ENCODE measurements around the gene SLC35F3. TPM values are rescaled to one million over a fixed set of nuclear protein-coding genes. Genes with fewer than 3 reads are reported as not detected.

SLC35F3 gene
- total RNA-seq, 1 donor from 2014 or later = not detected

GRCh38 chr1:234094172-234094571 lies 189.7 kb downstream of the SLC35F3 start:
- no peak for TF ChIP-seq CTCF (IDR thresholded peaks at IDR 0.05; ENCODE audit: borderline replicate concordance)
- H3K27ac ChIP-seq (replicated peaks) = peak overlapping the region; percentile 14
- intact Hi-C loops (cut with micrococcal nuclease) = no loop called here

GRCh38 chr1:234096161-234096770 lies 191.8 kb downstream of the SLC35F3 start:
- no peaks in the 10 kb centered on the region for H3K9me3 ChIP-seq (replicated peaks)
- DNase-seq = no peak
- no peaks in the 10 kb centered on the region for H3K36me3 ChIP-seq
- TF ChIP-seq CTCF (IDR thresholded peaks at IDR 0.05; ENCODE audit: borderline replicate concordance) = no peak
- H3K4me1 ChIP-seq = peaks cover 6% of the 10 kb centered on the region
- no peak overlapping the region for H3K4me3 ChIP-seq
- no peak overlapping the region for H3K27ac ChIP-seq (replicated peaks)
- H3K27me3 ChIP-seq (ENCODE audit: low read depth) = peaks cover 51% of the 10 kb centered on the region
- intact Hi-C loops (cut with micrococcal nuclease) = no loop called here

More at GRCh38 chr1:234094172-234094571, 189.7 kb downstream of the SLC35F3 start:
- no peaks in the 10 kb centered on the region for H3K36me3 ChIP-seq
- DNase-seq = no peak
- H3K4me3 ChIP-seq = no peak overlapping the region
- H3K4me1 ChIP-seq = peaks cover 6% of the 10 kb centered on the region
- H3K9me3 ChIP-seq (replicated peaks) = peaks cover 13% of the 10 kb centered on the region
- H3K27me3 ChIP-seq (ENCODE audit: low read depth) = peaks cover 63% of the 10 kb centered on the region

GRCh38 chr1:234102583-234102982 lies 198.1 kb downstream of the SLC35F3 start:
- TF ChIP-seq CTCF (IDR thresholded peaks at IDR 0.05; ENCODE audit: borderline replicate concordance) = no peak
- Histone ChIP-seq H3K27ac (replicated peaks) (no peak overlapping the region), H3K4me3 (no peak overlapping the region), H3K36me3 (no peaks in the 10 kb centered on the region), H3K27me3 (ENCODE audit: low read depth) (peaks cover 36% of the 10 kb centered on the region), H3K9me3 (replicated peaks) (no peaks in the 10 kb centered on the region), H3K4me1 (no peaks in the 10 kb centered on the region)
- DNase-seq = no peak
- intact Hi-C loops (cut with micrococcal nuclease) = no loop called here

GRCh38 chr1:234103198-234103597 lies 198.7 kb downstream of the SLC35F3 start:
- no peak for DNase-seq
- Histone ChIP-seq H3K4me1 (no peaks in the 10 kb centered on the region), H3K9me3 (replicated peaks) (no peaks in the 10 kb centered on the region), H3K27me3 (ENCODE audit: low read depth) (peaks cover 34% of the 10 kb centered on the region), H3K27ac (replicated peaks) (no peak overlapping the region), H3K36me3 (no peaks in the 10 kb centered on the region), H3K4me3 (no peak overlapping the region)
- intact Hi-C loops (cut with micrococcal nuclease) = no loop called here
- no peak for TF ChIP-seq CTCF (IDR thresholded peaks at IDR 0.05; ENCODE audit: borderline replicate concordance)

GRCh38 chr1:234106032-234106431 lies 201.6 kb downstream of the SLC35F3 start:
- DNase-seq = no peak
- Histone ChIP-seq H3K4me3 (no peak overlapping the region), H3K27ac (replicated peaks) (no peak overlapping the region), H3K9me3 (replicated peaks) (no peaks in the 10 kb centered on the region), H3K27me3 (ENCODE audit: low read depth) (peaks cover 42% of the 10 kb centered on the region), H3K36me3 (no peaks in the 10 kb centered on the region), H3K4me1 (no peaks in the 10 kb centered on the region)
- intact Hi-C loops (cut with micrococcal nuclease) = no loop called here
- TF ChIP-seq CTCF (IDR thresholded peaks at IDR 0.05; ENCODE audit: borderline replicate concordance) = no peak
